NCI-H2196 treated with DMSO at 0.1 percent for 48 hours (cell line): ENCODE results near the gene NTPCR.
"Not testable (repeated sequence)": the region's sequence is repeated elsewhere in the genome, so short reads cannot be mapped to it uniquely, and the experiment has no call there.

Source experiments
- DNase-seq: peaks from one replicate; lab custom pipeline; 2025; ENCODE audit not compliant: unreplicated experiment; lab: John Stamatoyannopoulos, UW

The NTPCR gene

DNA sequence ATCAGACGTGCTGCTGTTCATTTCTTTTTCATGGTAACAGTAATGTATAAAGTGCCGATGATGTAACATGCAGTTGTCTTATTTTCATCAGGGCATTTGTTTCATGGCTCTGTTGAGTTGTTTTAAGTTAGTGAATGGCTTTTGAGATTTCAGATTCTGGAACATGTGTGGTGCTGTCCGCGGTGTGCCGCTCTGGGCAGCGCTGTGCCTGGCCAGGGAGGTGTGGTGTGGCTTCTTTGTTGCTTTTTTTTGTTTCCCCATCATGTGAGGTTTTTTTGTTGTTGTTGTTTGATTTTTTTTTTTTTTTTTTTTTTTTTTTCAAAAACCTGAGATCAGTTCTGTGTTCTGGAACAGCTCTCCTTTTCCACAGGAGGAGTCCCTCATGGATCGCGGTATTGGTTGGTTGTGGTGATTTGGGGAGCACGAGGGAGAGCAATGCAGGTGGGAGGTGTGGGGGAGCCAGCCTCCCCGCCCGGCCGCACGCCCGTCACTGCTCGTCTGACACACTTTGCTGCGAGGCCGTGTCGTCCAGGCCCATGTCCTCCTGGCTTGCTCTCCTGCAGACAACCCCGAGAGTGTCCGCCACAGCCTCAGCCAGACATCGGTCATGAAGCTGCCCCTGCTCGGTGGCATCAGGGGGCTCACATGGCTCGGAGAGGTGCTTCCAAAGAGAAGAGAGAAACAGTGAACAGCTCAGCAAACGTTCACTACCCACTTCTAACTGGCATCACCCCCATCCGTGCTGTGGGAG is 33.6 kb downstream of the NTPCR start:
- no peak for DNase-seq

DNA sequence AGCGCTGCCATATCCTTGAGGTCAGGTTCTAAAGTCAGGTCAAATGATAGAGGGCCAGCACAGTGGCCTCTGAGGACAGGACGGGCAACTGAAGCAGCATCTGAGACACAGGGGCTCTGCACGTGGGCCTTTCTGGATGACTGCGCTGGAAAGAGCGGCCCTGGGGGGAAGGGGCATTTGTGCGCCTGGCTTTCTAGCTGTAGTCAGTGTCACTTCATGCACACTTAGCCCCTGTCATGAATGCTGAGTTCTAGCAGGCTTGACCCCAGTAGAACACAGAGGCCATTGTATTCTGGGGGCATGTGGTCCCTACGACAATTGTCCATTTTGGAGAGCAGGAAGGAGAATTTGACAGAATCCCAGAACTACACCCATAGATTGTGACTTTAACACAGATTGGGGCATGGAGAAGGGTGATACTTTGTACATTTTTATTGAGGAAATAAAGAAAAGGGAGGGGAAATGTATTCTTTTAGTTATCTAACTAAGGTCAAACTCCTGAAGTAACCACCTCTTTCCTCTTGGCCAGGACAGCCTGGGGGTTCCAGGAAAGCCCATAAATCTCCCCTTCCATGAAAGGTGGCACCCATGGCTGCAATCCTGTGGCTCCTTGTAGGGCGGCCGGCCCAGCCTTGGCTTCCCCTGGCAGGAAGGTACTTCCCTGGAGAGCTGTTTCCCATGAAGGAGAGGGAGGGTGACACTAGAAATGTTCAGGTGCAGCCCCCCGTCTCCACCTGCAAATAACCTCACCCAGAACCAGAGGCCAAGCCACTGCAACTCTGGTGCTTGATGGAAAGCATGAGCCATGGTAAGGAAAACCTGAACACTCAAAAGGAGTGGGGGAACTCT is 34.4 kb downstream of the NTPCR start:
- DNase-seq: no peak

DNA sequence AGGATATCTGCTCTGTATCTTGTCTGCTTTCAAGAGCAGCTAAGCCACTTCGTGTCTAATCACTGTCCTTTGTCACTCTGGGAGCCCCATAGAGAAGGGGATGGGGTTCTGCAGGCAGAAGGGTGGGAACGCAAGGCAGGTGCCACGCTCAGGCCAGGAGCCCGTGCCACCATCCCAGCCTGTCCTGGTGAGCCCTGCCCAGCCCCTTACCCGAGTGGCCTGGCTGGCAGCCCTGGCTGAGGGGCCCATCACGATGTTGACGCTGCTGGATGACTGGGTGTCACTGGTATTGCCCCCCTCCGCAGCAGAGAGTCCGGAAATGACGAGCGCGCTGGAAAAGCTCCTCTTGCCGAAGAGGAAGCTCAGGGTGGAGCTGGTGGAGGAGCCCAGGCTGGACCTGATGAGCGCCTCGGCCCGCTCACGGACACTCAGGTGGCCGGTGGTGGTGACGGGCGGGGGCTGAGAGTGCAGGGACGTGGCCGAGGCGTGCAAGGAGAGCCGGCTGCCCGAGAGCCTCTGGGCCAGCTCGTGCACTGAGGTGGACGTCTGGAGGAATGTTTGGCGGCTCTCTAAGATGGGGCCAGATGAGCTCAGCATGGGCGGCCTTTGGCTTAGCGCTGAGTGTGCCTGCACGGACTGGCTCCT is 35.6 kb downstream of the NTPCR start:
- no peak for DNase-seq

DNA sequence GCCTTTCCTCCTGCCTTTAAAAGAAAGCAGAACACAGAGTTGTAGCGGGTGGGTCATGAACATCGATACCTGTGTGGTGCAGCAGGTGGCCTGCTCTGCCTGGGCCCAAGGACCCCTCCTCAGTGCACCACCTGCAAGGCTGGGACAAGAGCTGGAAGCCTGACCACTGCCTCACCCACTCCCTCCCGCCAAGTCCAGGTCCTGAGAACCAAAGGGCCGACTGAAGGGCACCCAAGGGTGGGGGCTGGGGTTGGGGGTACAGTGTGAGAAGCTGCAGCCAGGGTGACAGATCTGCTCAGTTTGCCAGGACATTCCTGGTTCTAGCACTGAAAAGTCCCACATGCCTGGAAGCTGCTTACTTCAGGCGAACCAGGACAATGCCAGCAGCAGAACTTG is 36.1 kb downstream of the NTPCR start:
- DNase-seq: no peak

DNA sequence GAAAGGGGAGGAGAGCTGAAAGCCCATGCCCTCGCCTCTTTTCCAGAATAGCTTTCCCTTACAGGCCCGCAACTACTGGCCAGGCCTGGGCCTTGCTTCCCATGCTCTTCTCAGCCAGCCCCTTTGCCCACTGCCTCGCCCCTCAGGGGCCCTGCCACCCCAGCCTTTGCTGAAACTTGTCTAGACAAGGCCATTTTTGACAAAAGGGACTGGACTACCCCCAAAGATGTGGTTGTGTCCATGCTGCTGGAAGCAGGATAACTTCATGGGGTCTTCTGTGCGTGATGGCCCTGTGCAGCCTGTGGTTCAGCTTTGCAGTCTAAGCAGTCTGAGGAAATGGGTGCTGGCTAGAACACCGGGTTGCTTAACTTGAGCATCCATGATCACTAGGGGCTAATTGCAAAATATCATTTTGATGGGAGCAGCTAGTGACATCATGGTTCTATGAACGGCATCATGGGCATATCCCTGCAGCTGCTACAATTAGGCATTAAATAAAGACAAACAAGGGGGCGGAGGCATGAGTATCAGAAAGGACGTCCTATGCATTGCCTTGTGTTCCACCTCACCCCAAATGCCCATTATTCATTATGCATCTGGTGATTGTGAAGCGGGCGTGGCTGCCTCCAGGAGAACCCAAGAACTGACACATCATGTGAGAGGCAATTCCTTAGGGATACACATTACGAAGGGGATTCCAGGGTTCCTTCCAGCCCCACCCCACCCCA is 36.8 kb downstream of the NTPCR start:
- no peak for DNase-seq

DNA sequence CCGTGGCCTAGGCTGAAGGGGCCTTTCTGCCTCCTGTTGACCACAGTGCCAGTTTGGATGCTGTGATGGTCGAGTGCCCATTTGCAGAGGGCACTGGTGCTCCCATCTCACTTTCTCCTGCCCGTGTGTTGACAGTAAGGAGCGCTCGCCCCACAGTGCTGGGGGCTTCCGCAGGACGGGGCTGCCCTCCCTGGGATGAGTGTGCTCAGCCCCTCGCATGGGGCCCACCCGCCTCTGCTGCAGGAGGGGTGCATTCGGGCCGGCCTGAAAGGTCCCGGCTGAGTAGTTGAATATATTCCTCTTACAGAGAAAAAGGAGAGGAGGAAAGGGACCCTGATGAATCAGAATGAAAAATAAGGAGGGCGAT is 37.3 kb downstream of the NTPCR start:
- DNase-seq: no peak

DNA sequence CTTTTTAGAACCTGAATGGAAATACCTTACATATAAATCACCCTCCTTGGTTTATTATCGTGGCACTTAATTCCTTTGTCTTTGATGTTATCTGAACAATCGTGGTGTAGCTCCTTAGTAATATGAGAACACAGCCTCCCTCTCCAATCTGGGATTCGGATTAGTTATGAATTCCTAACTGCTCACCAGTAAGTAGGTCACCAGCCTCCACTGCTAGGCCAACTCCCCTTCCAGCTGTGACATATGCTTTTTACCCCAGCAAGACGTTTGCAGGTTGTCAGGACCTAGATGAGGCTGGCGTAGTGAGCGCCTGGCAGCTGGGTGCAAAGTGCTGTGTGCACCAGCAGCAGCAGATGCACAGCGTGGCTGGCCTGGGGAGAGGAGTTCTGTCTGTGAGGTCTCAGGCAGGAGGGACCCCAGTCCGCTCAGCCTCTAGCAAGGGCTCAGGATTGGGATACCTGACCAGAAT is 38.2 kb downstream of the NTPCR start:
- DNase-seq: no peak

DNA sequence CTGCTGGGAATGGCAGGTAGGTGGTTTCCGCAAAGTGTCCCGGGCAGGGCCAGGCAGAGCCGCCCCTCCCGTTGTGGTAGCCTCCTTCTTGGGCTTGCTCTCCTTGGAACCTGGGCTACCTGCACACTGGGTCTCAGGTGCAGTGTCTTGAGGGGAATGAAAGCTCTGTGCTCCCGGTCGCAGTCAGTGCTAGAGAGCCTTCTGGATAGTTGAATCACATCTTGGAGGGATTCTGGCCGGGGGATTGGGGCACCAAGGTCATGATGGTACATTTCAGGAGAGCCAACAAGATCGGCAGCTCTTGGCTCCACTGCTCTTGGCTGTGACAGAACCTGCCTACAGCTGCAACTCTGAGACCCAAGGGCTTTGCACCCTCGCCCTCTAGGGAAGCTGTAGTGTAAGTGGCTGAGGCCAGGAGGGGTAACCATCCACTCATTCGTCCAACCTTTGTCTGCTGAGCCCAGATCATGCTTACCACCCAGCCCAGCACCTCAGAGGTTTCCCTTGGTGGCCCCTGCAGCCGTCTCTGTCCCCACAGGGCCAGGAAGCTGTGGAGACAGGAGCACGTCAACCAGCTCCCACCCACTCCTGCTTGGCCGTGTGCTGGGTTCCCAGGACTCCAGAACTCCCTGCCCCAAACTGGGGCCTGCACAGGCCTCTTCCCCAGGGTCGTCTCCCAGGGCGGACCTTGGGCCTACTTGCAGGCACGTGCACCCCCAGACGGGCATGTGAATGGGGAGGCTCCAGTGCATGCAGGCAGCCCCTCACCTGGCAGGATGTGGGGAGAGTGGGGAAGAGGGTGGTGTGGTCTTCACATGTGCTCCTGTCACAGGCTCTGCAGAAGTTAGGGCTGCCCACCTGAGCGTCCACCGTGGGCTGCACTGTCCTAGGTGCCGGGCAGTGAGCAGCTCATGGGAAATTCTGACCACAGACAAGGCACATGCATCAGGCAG is 40.0 kb downstream of the NTPCR start:
- no peak for DNase-seq

DNA sequence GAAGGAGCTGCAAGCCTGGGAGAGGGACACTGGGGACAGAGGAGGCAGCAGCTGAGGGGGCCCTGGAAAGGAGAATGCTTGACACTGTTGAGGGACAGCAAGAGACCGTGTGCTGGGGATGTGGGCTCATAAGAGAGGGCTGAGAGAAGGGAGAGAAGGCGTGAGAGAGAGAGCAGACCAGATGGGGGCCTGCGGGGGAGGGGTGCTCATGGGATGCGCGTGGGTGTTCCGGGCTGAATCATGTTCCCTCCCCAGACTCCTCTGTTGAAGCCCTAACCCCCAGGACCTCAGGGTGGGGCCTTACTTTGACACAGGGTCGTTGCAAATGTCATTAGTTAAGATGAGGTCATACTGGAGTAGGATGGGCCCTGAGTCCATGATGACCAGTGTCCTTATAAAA is 40.8 kb downstream of the NTPCR start:
- DNase-seq: no peak

DNA sequence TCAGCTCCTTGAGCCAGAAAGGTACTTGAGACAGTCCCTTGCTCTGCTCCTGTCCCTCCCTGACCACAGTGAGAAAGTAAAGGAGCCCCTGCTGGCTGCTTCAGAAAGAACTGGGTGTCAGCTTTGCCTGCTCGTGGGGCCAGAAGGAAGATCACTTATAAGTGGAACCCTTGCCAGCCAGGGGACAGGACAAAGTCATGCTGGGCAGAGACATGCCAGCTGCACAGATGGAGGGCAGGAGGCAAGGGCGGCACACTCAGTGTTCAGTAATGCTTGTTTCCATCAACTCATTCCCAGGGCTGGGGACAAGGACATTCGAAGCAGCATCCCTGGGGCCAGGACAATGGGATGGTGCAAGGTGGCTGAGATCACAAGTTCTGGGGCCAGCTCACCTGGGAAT is 41.8 kb downstream of the NTPCR start:
- no peak for DNase-seq

DNA sequence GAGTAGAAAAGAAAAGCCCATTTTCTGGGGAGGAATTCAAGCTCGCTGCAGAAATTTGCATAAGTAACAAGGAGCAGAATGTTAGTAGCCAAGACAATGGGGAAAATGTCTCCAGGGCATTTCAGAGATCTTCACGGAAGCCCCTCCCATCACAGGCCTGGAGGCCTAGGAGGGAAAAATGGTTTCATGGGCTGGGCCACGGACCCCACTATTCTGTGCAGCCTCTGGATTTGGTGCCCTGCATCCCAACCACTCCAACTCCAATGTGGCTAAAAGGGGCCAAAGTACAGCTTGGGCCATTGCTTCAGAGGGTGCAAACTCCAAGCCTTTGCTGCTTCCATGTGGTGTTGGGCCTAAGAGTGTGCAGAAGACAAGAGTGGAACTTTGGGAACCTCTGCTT is 43.1 kb downstream of the NTPCR start:
- no peak for DNase-seq

DNA sequence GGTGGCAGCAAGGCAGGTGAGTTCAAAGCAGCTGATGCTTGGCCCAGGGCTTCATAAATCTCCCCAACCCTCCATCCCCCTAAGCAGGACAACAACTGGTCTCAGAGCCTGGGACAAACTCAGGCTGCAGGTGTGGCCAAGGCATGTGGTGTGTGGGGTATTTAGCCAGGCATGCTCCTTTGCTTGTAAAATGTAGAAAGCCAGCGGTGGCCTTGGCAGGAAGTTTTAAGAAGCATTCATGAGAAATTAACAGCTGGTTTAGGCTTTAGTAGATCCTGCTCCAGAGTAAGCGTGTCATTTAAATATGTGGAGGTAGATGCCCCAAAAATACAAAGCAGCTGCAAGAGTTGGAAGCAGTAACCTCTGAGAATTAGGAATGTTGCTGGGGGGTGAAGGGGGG is 44.8 kb downstream of the NTPCR start:
- DNase-seq: no peak

DNA sequence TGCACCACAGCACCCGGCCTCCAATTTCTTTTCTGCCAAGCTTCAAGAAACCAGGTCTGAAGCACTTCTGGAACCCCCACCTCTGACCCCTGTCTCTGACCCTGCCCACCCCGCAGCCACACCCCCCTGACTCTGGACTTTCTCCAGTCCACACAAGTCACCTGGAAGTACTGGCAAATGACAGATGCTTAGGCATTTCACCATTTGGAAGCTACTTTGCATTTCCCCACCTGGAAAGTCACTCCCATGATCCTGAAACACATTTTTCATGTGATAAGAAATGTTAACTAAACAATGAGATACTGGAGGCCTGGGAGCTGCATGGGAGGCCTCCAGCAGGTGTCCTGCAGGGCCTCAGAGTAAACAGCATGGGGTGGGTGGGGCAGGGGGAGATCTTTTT is 45.7 kb downstream of the NTPCR start:
- no peak for DNase-seq

DNA sequence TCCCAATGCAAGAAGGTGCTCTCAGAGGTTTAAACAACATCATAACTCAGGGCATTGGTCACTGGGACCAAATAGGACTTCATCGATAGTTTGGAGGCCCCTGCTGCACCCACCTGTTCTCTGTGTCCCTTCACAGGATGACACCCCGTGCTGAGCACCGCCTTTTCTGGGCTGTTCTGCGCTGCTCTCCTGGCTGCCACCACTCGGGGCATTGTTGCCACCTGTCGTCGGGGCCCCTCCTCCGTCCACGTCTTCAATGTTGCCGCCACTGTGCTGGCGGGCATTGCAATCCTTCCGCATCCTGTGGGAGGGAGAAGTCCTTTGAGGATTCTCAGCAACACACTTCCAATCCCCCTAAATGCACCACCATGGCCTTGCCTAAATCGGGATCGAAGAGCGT is 47.7 kb downstream of the NTPCR start:
- DNase-seq: no peak

DNA sequence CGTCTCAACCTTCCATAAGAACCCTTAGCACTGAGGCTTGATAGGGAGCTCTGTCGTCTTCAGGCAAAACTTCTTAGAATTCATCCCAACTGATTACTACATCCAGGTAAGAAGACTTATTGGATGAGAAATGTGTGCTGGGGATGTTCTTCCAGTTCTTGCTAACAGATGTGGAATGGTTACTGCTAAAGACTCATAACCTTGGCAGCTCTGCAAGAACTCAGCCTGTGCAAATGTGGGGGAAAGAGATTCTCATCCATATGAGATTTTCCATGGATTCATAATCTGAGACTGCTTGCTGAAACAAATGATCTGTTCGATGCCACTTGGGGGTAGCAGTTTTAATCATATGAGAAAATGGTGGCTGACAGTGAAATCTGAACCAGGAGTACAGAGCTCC is 48.2 kb downstream of the NTPCR start:
- DNase-seq: no peak

DNA sequence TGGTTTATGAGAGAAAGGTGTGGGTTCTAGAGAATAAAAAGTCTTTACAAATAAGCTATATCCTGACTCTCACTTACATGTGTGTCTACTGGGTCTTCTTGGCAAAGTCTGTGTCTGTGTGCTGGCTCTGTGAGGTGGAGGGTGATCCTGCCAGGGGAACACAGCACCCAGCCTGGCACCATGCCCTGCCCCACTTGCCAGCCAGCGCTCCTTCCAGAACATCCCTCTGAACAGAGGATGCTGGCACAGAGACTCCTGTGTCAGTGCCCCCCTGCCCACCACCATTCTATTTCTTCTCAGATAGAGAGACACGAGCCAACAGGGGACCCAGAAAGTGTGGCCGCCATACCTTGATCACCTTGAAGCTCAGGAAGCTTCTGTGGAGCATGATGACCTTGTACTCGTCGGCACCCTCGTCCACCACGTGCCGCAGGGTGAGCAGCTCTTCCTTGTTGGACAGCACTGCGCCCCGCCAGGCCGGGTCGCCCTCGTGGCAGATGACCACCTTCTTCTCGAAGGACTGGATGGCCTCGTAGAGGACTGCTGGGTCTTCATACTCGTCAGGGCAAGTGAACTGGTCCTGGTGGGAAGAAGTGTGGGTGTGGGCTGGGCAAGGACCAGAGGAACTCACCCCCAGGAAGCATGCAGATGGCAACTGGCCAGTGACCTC is 49.7 kb downstream of the NTPCR start:
- no peak for DNase-seq

DNA sequence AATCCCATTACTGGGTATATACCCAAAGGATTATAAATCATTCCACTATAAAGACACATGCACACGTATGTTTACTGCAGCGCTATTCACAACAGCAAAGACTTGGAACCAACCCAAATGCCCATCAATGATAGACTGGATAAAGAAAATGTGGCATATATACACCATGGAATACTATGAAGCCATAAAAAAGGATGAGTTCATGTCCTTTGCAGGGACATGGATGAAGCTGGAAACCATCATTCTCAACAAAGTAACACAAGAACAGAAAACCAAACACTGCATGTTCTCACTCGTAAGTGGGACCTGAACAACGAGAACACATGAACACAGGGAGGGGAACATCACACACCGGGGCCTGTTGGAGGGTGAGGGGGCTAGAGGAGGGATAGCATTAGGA is 53.2 kb downstream of the NTPCR start:
- DNase-seq: not testable (repeated sequence)

DNA sequence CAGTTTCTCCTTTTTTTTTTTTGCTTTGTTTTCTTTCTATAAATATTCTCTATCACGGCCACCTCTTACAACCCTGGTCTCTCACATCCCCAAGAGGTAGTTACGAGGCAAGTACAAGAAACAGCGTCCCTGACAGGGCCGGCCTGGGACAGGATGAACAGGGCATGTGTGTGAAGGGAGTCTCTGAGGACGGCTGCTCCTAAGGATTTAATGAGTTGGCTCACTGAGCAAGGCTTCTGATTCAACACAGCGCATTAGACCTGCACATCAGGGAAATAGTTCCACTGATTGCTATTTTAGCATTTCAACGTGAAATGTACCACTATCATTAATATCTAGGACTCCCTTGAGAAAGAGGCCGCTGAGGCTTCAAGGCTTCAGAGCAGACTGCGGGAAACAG is 54.0 kb downstream of the NTPCR start:
- no peak for DNase-seq

DNA sequence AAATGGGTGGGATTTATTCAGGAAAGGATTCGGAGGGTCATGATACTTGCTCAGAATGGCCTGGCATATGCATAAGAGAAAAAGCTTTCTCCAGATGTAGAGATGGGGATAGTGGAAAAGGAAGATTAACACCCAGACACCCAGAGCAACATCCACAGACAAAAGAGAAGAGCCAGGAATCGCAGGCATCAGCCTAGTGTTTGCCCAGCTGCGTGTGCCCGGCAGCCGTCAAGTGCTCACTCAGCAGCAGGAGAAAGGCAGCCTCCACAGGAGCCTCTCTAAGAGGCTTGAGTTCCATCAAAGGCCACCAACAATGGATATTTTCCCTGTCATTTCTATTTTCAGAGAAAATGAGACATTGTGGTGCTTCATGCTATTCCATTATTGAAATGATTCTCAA is 54.7 kb downstream of the NTPCR start:
- DNase-seq: no peak

DNA sequence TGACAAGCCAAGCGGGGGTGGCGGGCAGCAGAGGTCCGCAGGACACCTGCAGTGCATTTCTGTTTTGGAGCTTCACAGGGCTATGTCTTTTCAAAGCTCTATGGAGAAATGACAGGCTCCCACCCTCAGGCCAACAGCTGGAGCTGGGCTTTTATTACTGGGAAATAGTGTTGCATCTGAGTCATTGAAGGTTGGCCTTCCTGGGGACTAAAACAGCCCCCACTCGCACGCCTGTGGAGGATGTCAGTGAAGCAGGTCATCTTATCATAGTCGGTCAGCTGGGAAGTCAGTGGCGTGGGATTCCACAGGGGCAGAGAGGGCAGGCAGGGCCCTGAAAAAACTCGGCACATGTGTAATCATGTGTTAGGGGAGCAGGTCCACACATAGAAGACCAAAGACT is 55.3 kb downstream of the NTPCR start:
- no peak for DNase-seq
